PC-9 (cell line): ENCODE measurements around the gene ST6GALNAC1.

ENCODE experiments used
- EZH2 ChIP-seq: fragments of 200-600 bp; sonication (generic); IDR thresholded peaks from 2 replicates; pipeline ENCODE4 v1.8.0; 2017; ENCODE audit warnings: antibody characterized with exemption, low read depth
- TF ChIP-seq, protein P1 (sequence below): fragments of 200-600 bp; sonication (generic); conservative IDR thresholded peaks from 2 replicates; pipeline ENCODE4 v1.6.1; 2017; ENCODE audit warnings: mixed run types, antibody characterized with exemption, mild to moderate bottlenecking, moderate library complexity

GRCh38 chr17:76682296-76682695 is 38.7 kb upstream of the ST6GALNAC1 start:
- TF ChIP-seq, protein P1, sequence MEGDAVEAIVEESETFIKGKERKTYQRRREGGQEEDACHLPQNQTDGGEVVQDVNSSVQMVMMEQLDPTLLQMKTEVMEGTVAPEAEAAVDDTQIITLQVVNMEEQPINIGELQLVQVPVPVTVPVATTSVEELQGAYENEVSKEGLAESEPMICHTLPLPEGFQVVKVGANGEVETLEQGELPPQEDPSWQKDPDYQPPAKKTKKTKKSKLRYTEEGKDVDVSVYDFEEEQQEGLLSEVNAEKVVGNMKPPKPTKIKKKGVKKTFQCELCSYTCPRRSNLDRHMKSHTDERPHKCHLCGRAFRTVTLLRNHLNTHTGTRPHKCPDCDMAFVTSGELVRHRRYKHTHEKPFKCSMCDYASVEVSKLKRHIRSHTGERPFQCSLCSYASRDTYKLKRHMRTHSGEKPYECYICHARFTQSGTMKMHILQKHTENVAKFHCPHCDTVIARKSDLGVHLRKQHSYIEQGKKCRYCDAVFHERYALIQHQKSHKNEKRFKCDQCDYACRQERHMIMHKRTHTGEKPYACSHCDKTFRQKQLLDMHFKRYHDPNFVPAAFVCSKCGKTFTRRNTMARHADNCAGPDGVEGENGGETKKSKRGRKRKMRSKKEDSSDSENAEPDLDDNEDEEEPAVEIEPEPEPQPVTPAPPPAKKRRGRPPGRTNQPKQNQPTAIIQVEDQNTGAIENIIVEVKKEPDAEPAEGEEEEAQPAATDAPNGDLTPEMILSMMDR = no peak
- TF ChIP-seq EZH2 = no peak
